Measurements from ENCODE around the gene SAMD4B.

The SAMD4B gene

DNA sequence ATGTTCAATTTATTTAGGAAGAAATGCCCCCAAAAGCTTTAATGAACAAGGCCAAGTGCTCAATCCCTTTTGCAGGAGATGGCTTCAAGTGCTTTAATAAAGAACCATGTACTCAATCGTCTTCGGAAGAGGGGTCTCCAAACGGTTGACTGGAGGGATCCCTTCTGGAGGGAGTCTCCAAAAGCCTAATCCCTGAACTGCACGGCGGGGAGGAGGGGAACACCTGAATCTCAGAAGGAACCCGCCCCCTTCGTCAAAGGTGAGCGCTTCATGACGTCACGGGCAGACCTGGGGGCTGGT is 48.2 kb downstream of the SAMD4B start:
- no peak for DNase-seq (ENCODE audit: insufficient read length)
- TF ChIP-seq POLR2AphosphoS5 (IDR thresholded peaks at IDR 0.05; ENCODE audit: low read depth, low read length) = no peak
- no peak for TF ChIP-seq TAF1 (IDR thresholded peaks at IDR 0.05; ENCODE audit: borderline replicate concordance, low read depth, low read length)
- no peak for TF ChIP-seq POLR2A (IDR thresholded peaks at IDR 0.05; ENCODE audit: low read depth, low read length)
- no peak for FAIRE-seq

DNA sequence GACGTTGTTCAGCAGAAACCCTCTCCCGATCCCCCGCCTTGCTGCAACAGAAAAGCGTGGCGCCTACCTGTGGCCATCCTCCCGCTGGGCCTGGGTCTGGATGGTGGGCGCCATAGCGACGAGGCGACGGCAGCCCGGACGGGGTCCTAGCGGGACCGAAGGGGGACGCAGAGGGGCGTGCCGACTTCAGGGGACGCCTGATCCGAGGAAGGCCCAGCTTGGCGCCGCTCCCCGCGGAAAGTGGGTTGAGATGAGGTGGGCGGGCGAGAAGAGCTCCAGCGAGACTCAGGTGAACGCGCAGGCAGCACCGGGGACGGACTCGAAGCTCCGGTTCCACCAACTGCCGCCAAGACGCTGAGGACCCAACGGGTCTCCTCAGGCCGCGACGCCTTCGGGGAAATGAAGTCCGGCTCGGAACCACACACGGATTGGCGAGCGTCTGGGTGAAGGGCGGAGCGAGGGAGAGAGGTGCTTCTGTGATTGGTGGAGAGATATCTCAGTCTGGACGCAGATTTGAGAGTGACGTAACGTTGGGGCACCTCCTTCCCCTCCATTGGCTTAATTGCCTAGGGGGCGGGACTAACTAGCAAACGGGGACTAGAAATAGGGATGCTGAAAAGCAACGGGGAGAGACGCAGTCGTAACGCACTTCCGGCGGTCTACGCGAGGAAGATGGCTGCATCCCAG is 48.7 kb downstream of the SAMD4B start, which contains the start of the genes MED29 and PAF1:
MED29 (plus strand) TSS at position 628 of the 687 bp plus-strand sequence; CDS start at position 673, 45 bp downstream.
PAF1 (minus strand) TSS at position 356 of the 687 bp plus-strand sequence; CDS start at position 114, 242 bp downstream.
- TF ChIP-seq TAF1 (IDR thresholded peaks at IDR 0.05; ENCODE audit: borderline replicate concordance, low read depth, low read length) (peak; percentile 92), POLR2AphosphoS5 (IDR thresholded peaks at IDR 0.05; ENCODE audit: low read depth, low read length) (peak; percentile 98), POLR2A (IDR thresholded peaks at IDR 0.05; ENCODE audit: low read depth, low read length) (peak; percentile 96)
- FAIRE-seq (peak; percentile 99), DNase-seq (ENCODE audit: insufficient read length) (peak; percentile 98)

DNA sequence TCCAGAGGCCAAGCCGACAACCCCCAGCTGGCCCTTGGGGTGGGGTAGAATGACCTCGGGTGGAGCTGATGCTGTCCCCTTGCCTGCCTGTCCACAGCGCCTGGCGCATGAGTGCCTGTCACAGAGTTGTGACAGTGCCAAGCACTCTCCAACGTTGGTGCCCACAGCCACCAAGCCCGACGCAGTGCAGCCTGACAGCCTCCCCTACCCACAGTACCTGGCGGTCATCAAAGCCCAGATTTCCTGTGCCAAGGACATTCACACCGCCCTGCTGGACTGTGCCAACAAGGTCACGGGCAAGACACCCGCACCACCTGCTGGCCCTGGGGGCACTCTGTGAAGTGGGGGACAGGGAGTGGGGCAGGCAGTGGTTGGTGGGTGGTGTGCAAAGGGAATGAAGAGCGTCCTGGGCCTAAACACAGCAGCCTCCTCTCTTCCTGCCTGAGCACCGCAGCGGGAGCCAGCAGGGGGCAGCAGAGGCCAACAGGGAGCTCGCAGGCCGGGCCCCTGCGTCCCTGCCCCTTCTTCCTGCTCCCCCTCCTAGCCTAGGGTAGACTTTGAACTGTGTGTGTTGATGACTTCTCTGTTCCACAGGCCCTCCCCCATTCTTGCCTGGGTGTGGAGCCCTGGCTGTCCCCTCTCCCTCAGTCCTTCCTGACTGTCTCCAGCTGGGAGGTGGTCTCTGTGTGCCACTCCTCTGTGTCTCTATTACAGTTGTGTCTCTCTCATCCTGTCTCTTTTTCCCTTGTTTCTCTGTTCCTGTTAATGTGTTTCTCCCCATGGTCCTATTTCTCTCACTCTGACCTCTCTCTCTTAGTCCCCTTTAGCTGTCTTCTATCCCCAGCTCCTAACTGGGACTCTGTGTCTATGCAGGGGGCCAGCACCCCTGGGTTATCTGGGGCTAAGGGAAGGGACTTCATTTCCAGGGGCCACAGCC is 55.4 kb downstream of the SAMD4B start:
- TF ChIP-seq TAF1 (IDR thresholded peaks at IDR 0.05; ENCODE audit: borderline replicate concordance, low read depth, low read length) (no peak), POLR2A (IDR thresholded peaks at IDR 0.05; ENCODE audit: low read depth, low read length) (peak; percentile 48; the same call in 1 of the 2 replicates), POLR2AphosphoS5 (IDR thresholded peaks at IDR 0.05; ENCODE audit: low read depth, low read length) (peak; percentile 67)
- peak; percentile 94 for DNase-seq (ENCODE audit: insufficient read length)
- peak; percentile 88 for FAIRE-seq

DNA sequence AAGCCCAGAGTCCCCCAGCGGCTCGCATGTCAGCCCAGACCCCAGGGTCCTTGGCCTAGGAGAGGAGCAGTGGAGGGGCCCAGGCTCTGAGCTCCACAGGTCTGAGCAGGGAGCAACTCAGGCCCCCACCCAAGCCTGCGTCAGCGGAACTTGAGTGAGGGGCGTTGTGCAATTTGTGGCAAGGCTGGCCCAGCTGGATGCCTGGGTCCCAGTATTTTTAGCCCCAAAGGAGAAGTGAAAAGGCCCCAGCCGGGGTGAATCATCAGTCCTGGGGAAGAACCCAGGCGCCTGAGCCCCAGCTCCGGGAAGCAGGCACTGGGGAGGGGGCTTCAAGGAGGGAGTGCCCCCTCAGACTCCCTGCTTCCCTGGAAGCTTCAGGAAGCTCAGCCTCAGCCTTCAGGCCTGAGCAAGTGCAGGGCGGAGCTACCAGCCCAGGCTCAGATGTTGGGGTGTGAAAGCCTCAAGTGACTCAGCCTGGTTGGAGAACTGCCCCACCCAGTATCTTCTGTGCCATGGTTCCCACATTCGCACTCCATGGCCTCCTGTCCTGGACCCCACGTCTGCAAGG is 56.2 kb downstream of the SAMD4B start:
- TF ChIP-seq TAF1 (IDR thresholded peaks at IDR 0.05; ENCODE audit: borderline replicate concordance, low read depth, low read length) (no peak), POLR2A (IDR thresholded peaks at IDR 0.05; ENCODE audit: low read depth, low read length) (no peak), POLR2AphosphoS5 (IDR thresholded peaks at IDR 0.05; ENCODE audit: low read depth, low read length) (0 out of 2 replicates have a peak, but pooled peaks have one; percentile 23)
- DNase-seq (ENCODE audit: insufficient read length) (no peak), FAIRE-seq (peak; percentile 69)

DNA sequence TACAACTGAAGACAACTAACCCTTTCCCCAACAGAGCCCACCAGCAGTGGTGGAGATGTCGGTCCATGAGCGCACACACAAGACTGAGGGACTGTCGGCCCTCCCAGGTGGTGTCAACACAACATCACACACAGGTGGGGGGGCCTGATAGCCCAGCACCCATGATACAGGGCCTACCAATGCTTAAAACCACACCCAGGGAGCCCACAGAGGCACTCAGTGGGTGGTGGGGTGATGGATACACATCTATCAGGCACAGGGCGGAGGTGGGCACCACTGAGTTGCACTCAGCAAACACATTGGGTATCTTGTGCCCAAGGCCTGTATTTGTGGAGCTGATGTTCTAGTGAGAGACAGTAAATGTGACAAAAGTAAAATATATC is 57.4 kb downstream of the SAMD4B start:
- FAIRE-seq (no peak), DNase-seq (ENCODE audit: insufficient read length) (no peak)
- TF ChIP-seq POLR2A (IDR thresholded peaks at IDR 0.05; ENCODE audit: low read depth, low read length) (no peak), POLR2AphosphoS5 (IDR thresholded peaks at IDR 0.05; ENCODE audit: low read depth, low read length) (0 out of 2 replicates have a peak, but pooled peaks have one; percentile 13)

DNA sequence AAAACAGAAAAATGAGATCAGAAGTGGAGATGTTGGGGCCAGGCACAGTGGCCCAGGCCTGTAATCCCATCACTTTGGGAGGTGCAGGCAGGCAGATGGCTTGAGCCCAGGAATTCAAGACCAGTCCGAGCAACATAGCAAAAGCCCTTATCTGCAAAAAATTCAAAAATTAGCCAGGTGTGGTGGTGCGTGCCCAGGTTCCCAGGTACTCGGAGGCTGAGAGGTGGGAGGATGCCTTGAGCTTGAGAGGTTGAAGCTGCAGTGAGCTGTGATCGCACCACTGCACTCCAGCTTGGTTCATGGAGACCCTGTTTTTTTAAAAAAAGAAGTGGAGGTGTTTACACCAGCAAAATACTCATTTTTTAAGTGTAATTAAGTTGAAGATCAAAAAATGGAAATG is 57.8 kb downstream of the SAMD4B start:
- TF ChIP-seq POLR2AphosphoS5 (IDR thresholded peaks at IDR 0.05; ENCODE audit: low read depth, low read length) (0 out of 2 replicates have a peak, but pooled peaks have one; percentile 5), POLR2A (IDR thresholded peaks at IDR 0.05; ENCODE audit: low read depth, low read length) (no peak), TAF1 (IDR thresholded peaks at IDR 0.05; ENCODE audit: borderline replicate concordance, low read depth, low read length) (no peak)
- no peak for DNase-seq (ENCODE audit: insufficient read length)
- FAIRE-seq = no peak

DNA sequence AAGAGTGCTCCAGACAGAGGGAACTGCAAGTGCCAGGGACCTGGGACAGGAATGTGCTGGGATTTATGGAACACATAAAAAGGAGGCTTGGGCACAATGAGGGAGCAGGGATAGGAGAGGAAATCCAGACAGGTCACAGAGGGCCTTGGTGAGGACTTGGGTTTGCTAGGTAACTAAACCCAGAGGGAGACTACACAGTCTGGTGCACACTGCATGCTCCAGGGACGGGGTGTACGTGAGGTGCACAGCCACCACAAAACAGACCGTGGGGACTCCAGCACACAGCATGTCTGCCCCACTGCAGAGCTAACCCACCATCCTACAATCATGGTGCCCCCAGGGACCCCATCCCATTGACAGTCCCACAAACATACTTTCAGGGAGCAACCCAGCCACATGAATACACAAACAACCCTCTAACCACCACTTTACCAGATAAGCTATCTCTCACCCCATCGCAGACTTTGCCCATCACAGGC is 58.9 kb downstream of the SAMD4B start:
- DNase-seq (ENCODE audit: insufficient read length) (no peak), FAIRE-seq (no peak)
- TF ChIP-seq POLR2AphosphoS5 (IDR thresholded peaks at IDR 0.05; ENCODE audit: low read depth, low read length) (no peak), TAF1 (IDR thresholded peaks at IDR 0.05; ENCODE audit: borderline replicate concordance, low read depth, low read length) (no peak), POLR2A (IDR thresholded peaks at IDR 0.05; ENCODE audit: low read depth, low read length) (no peak)

DNA sequence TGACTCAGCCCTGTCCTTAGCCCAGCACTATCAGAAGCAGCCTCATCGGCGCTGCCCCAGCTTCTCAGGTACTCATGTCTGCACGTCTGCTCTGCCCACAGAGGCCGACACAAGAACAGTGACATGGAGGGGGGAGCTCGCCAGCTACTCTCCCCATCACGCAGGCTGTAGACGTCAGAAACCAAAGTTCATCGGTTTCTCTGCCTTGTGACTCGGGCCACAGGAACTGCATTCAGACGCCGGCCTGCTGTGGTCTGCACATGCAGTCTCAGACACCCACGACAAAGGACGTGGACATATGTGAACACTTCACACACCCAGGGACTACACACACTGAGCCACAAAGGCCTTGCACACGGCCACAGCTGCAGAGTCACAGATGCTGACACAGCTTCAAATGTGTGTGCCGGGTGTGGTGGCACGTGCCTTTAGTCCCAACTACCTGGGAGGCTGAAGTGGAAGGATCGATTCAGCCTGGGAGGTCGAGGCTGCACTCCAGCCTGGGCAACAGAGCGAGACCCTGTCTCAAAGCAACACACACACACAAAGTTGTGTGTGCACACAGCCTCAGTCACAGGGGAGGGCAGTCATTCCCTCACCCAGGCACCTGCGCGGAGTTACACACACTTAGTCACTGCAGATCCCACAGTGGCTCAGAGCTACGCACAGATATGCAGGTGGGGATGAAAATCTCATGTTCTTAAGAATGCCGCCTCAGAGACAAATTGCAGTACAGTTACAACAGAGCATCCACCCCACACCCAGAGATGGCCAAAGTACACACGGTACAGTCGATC is 59.5 kb downstream of the SAMD4B start:
- TF ChIP-seq TAF1 (IDR thresholded peaks at IDR 0.05; ENCODE audit: borderline replicate concordance, low read depth, low read length) (peak; percentile 53; the same call in 1 of the 2 replicates), POLR2A (IDR thresholded peaks at IDR 0.05; ENCODE audit: low read depth, low read length) (no peak), POLR2AphosphoS5 (IDR thresholded peaks at IDR 0.05; ENCODE audit: low read depth, low read length) (0 out of 2 replicates have a peak, but pooled peaks have one; percentile 47)
- no peak for FAIRE-seq
- DNase-seq (ENCODE audit: insufficient read length) = no peak

DNA sequence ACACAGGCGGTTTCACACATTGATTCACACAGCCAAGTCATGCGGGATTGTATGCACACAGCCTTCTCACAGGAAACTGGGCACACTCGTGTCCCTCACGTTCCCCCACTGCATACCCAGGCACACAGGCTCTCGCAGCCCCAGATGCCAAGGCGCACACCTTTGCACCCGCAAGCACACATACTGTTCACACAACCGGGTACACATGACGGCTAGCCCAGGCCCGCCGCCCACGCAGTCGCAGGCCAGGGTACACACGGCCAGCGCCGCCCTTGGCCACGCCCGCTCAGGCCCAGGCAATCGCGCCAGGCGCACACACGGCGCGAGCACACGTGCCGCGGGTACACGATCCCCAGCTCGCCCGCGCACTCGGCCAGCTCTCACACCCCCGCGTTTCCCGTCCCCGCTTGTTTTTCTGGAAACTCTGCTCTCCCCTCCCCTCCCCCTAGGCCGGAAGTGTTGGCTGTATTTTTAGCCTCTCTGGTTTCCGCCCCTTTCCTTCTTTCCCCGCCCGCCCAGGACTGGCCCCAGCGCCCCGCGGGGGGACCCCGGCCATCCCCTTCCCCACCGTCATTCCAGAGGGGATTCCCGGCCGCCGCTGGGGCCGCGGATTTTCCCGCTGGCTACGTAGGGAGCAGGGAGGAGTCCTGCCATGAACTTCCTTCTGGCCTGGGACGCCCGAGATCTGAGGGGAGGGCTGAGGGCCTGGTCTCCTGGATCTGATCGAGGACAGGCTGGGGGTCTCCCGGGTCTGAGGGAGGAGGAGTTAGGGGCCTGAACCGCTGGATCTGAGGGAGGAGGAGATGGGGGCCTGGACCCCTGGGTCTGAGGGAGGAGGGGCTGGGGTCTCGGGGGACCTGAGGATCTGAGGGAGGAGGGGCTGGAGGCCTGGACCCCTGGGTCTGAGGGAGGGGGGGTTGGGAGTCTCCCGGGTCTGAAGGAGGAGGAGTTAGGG is 60.4 kb downstream of the SAMD4B start:
- FAIRE-seq = peak; percentile 95
- peak; percentile 65 for DNase-seq (ENCODE audit: insufficient read length)
- TF ChIP-seq TAF1 (IDR thresholded peaks at IDR 0.05; ENCODE audit: borderline replicate concordance, low read depth, low read length) (0 out of 2 replicates have a peak, but pooled peaks have one; percentile 45), POLR2AphosphoS5 (IDR thresholded peaks at IDR 0.05; ENCODE audit: low read depth, low read length) (peak; percentile 49; the same call in 1 of the 2 replicates), POLR2A (IDR thresholded peaks at IDR 0.05; ENCODE audit: low read depth, low read length) (peak; percentile 66)

Measured in GM12892 (cell line).